HepG2 (cell line): ENCODE measurements around the gene TBCCD1. TPM values are rescaled to one million over a fixed set of nuclear protein-coding genes. Genes with fewer than 3 reads are reported as not detected.

Experiments
- ATAC-seq: fragments of 200-7000 bp; cut with Tn5 transposase; 3 replicates; pipeline ENCODE4 v1.9.1; 2020; ENCODE audit warnings: mild to moderate bottlenecking, moderate library complexity
- BruUV-seq: library from RNA; stranded (reverse); fragments of 400-500 nt; replicated peaks from 2 replicates; lab custom pipeline; 2021; lab: Mats Ljungman, UMichigan
- CTCF ChIA-PET: fragments of 300-600 bp; formaldehyde crosslinking; extraction: SDS; loops from one replicate; lab custom pipeline; 2021; ENCODE audit warnings: low total read pairs, inconsistent platforms, low intra/inter-chr PET ratio; lab: Yijun Ruan, JAX
- POLR2A ChIA-PET: fragments of 350-600 bp; sonication (Branson Sonifier 250); formaldehyde crosslinking; loops from one replicate; lab custom pipeline; 2020; ENCODE audit warnings: antibody characterized with exemption, inconsistent platforms; lab: Yijun Ruan, JAX
- DNase-seq: peaks from one replicate; pipeline ENCODE4 v3.0.0-alpha.2; 2015; ENCODE audit warnings: low spot score
- FAIRE-seq: peaks from 3 replicates; lab custom pipeline; 2011; peaks lifted over from hg19 to GRCh38; lab: Jason Lieb, UNC
- H2AFZ ChIP-seq: one replicate; pipeline ENCODE4 v1.6.1; 2011; ENCODE audit warnings: low read length, inconsistent platforms
- H3K27ac ChIP-seq: fragments of 300-600 bp; 3 replicates; pipeline ENCODE4 v1.8.0; 2011; ENCODE audit warnings: mixed run types, mild to moderate bottlenecking, mixed read lengths, low read length, inconsistent platforms; ENCODE audit not compliant: insufficient read depth; ENCODE audit errors: extremely low read length
- H3K27me3 ChIP-seq, 2 experiments: fragments of 200-600 bp in 1 of 2; 2 replicates in 1 of 2; 3 replicates in 1 of 2; pipeline versions ENCODE4 v1.6.0 to v1.8.0; 2011; ENCODE audit warnings: low read length in 2 of 2, mild to moderate bottlenecking in 2 of 2, moderate library complexity in 2 of 2, inconsistent platforms in 1 of 2; ENCODE audit not compliant: insufficient read depth in 2 of 2, control insufficient read depth in 1 of 2
- H3K36me3 ChIP-seq, 2 experiments: fragments of 200-600 bp in 1 of 2; replicated peaks in 1 of 2; 2 replicates in 1 of 2; 3 replicates in 1 of 2; pipeline versions ENCODE4 v1.5.1 to v1.8.0; 2011; ENCODE audit warnings: low read length in 2 of 2, inconsistent platforms in 1 of 2; ENCODE audit not compliant: insufficient read depth in 2 of 2, control insufficient read depth in 1 of 2
- H3K4me1 ChIP-seq: 2 replicates; pipeline ENCODE4 v1.5.1; 2012; ENCODE audit warnings: low read length, inconsistent platforms; ENCODE audit not compliant: insufficient read depth
- H3K4me2 ChIP-seq: 2 replicates; pipeline ENCODE4 v1.6.0; 2011; ENCODE audit warnings: low read depth, low read length, inconsistent platforms
- H3K4me3 ChIP-seq, 3 experiments: fragments of 200-600 bp in 1 of 3; sonication (generic), shearing (Covaris generic) in 1 of 3; replicated peaks in 1 of 3; 2 replicates each; pipeline ENCODE4 v1.5.1; 2011 to 2016; ENCODE audit warnings: low read length in 3 of 3, inconsistent platforms in 2 of 3, low read depth in 2 of 3, mild to moderate bottlenecking in 2 of 3, control low read depth in 1 of 3, mixed read lengths in 1 of 3; ENCODE audit not compliant: insufficient read depth in 1 of 3
- H3K79me2 ChIP-seq: one replicate; pipeline ENCODE4 v1.6.1; 2011; ENCODE audit warnings: low read length, inconsistent platforms; ENCODE audit not compliant: insufficient read depth
- H3K9ac ChIP-seq: 2 replicates; pipeline ENCODE4 v1.6.0; 2011; ENCODE audit warnings: mild to moderate bottlenecking, low read depth, low read length, inconsistent platforms; ENCODE audit not compliant: insufficient read depth
- H3K9me3 ChIP-seq: 2 replicates; pipeline ENCODE4 v1.5.1; 2012; ENCODE audit warnings: mild to moderate bottlenecking, low read length
- H4K20me1 ChIP-seq: 2 replicates; pipeline ENCODE4 v1.6.0; 2011; ENCODE audit warnings: inconsistent platforms, mild to moderate bottlenecking, low read length, moderate library complexity; ENCODE audit not compliant: insufficient read depth
- KDM2A ChIP-seq: sonication (generic); formaldehyde crosslinking; IDR thresholded peaks from 2 replicates; pipeline ENCODE4 v1.4.0; 2020; ENCODE audit warnings: low read depth, missing genetic modification reagents, borderline replicate concordance
- ZNF138 ChIP-seq: sonication (generic); formaldehyde crosslinking; IDR thresholded peaks from 2 replicates; pipeline ENCODE4 v1.5.0; 2020; ENCODE audit warnings: mild to moderate bottlenecking, low read depth, missing genetic modification reagents
- ZNF773 ChIP-seq: sonication (generic); formaldehyde crosslinking; IDR thresholded peaks from 2 replicates; pipeline ENCODE4 v1.4.0; 2020; ENCODE audit warnings: missing genetic modification reagents, borderline replicate concordance
- in situ Hi-C: cut with HindIII; loops from 2 replicates; pipeline ENCODE4 v1.10.0; 2017; ENCODE audit warnings: low pct_unique_long_range_greater_than_20kb; ENCODE audit not compliant: extremely low pct_ligation_motif_present
- intact Hi-C: fragments of 100-400 bp; cut with micrococcal nuclease; formaldehyde crosslinking; loops from one replicate; pipeline ENCODE4 v1.10.0; 2022; ENCODE audit not compliant: unreplicated experiment
- polyA plus RNA-seq, 8 experiments: library from polyadenylated mRNA; depleted of rRNA in 3 of 8; stranded (reverse) in 7 of 8; unstranded in 1 of 8; fragments of >200 nt; fragmentation: Illumina TruSeq in 4 of 8; extraction: Trizol in 4 of 8; gene quantifications; 2 replicates each; pipeline versions ENCODE4 v1.2.1 to v1.2.3, GENCODE V29; 2011 to 2016; ENCODE audit warnings: low read depth in 4 of 8, missing spikeins in 1 of 8, mixed read lengths in 1 of 8; ENCODE audit not compliant: insufficient read depth in 1 of 8
- total RNA-seq, 5 experiments: library from RNA; depleted of rRNA; stranded (reverse); fragments of >200 nt; fragmentation: Illumina TruSeq; extraction: Trizol; gene quantifications; 2 replicates each; pipeline ENCODE4 v1.2.3, GENCODE V29; 2016; ENCODE audit warnings: low read depth in 1 of 5
- TF ChIP-seq, protein P1 (sequence below): sonication (generic); formaldehyde crosslinking; IDR thresholded peaks from 2 replicates; pipeline ENCODE4 v1.4.0; 2020; ENCODE audit warnings: missing genetic modification reagents
- TF ChIP-seq, protein P2 (sequence below): conservative IDR thresholded peaks from 2 replicates; pipeline ENCODE4 v1.6.1; 2018; ENCODE audit warnings: missing genetic modification reagents

TBCCD1 gene
- total and polyA plus RNA-seq, 2 of the 13 experiments (the other 11 are each of a cell fraction or from before 2014, with no cell fraction given), result 13.6 to 16.2 TPM

DNA sequence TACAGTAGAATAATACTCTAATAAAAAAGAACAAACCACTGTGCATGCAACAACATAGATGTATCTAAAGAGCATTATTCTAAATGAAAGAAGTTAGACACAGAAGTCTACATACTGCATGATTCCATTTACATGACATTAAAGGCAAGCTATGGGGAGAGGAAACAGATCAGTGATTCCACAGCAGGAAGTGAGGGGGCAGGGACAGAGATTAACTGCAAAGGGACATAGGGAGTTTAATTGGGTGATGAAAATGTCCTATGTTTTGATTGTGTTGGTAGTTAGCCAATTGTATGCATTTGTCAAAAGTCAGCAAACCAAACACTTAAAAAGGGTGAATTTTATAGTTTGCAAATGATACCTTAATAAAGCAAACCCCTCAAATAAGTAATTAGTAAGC lies 36.7 kb downstream of the TBCCD1 start:
- no peak for FAIRE-seq
- Histone ChIP-seq H2AFZ (no peak overlapping the region), H3K79me2 (no peaks in the 10 kb centered on the region), H3K36me3 (no peaks in the 10 kb centered on the region), H4K20me1 (no peaks in the 10 kb centered on the region), H3K4me3 (no peak overlapping the region), H3K4me2 (no peak overlapping the region), H3K9ac (no peak overlapping the region), H3K27me3 (no peaks in the 10 kb centered on the region), H3K27ac (no peak overlapping the region), H3K4me1 (peaks cover 24% of the 10 kb centered on the region), H3K9me3 (no peaks in the 10 kb centered on the region)
- BruUV-seq, result no TSS peak
- TF ChIP-seq ZNF138 (CRISPR knock-in tag) (no peak), KDM2A (no peak), ZNF773 (CRISPR knock-in tag) (no peak)
- TF ChIP-seq, protein P1, sequence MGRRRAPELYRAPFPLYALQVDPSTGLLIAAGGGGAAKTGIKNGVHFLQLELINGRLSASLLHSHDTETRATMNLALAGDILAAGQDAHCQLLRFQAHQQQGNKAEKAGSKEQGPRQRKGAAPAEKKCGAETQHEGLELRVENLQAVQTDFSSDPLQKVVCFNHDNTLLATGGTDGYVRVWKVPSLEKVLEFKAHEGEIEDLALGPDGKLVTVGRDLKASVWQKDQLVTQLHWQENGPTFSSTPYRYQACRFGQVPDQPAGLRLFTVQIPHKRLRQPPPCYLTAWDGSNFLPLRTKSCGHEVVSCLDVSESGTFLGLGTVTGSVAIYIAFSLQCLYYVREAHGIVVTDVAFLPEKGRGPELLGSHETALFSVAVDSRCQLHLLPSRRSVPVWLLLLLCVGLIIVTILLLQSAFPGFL (CRISPR knock-in tag), result no peak
- TF ChIP-seq, protein P2, sequence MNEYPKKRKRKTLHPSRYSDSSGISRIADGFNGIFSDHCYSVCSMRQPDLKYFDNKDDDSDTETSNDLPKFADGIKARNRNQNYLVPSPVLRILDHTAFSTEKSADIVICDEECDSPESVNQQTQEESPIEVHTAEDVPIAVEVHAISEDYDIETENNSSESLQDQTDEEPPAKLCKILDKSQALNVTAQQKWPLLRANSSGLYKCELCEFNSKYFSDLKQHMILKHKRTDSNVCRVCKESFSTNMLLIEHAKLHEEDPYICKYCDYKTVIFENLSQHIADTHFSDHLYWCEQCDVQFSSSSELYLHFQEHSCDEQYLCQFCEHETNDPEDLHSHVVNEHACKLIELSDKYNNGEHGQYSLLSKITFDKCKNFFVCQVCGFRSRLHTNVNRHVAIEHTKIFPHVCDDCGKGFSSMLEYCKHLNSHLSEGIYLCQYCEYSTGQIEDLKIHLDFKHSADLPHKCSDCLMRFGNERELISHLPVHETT (CRISPR knock-in tag), result no peak
- ChIA-PET POLR2A (no interaction called here), CTCF (no interaction called here)
- ATAC-seq, result no peak
- intact Hi-C loops (no loop called here), in situ Hi-C loops (no loop called here)
- DNase-seq, result no peak
